ENCODE data around the gene ICE1.
"Not testable (repeated sequence)": the region's sequence is repeated elsewhere in the genome, so short reads cannot be mapped to it uniquely, and the experiment has no call there.

Gene ICE1

GRCh38 chr5:5384660-5385330 lies 37.7 kb upstream of the ICE1 start:
- H3K36me3 ChIP-seq (ENCODE audit: control insufficient read depth, insufficient read depth, low read length), result no peaks in the 10 kb centered on the region
- H3K4me3 ChIP-seq (ENCODE audit: insufficient read depth, low read depth, low read length, poor library complexity, severe bottlenecking), result no peak overlapping the region
- no peaks in the 10 kb centered on the region for H3K9me3 ChIP-seq (ENCODE audit: control insufficient read depth, low read length)
- DNase-seq, result no peak
- H3K27ac ChIP-seq (ENCODE audit: insufficient read depth, low read length, poor library complexity, severe bottlenecking), result no peak overlapping the region
- H3K27me3 ChIP-seq (replicated peaks; ENCODE audit: control insufficient read depth, insufficient read depth, low read length, poor library complexity, severe bottlenecking), result no peaks in the 10 kb centered on the region
- no peaks in the 10 kb centered on the region for H3K4me1 ChIP-seq (ENCODE audit: control insufficient read depth, insufficient read depth, low read length, poor library complexity, severe bottlenecking)

GRCh38 chr5:5385331-5385662 lies 37.2 kb upstream of the ICE1 start:
- H3K27ac ChIP-seq (ENCODE audit: insufficient read depth, low read length, poor library complexity, severe bottlenecking), result no peak overlapping the region
- no peaks in the 10 kb centered on the region for H3K9me3 ChIP-seq (ENCODE audit: control insufficient read depth, low read length)
- H3K27me3 ChIP-seq (replicated peaks; ENCODE audit: control insufficient read depth, insufficient read depth, low read length, poor library complexity, severe bottlenecking), result no peaks in the 10 kb centered on the region
- no peak overlapping the region for H3K4me3 ChIP-seq (ENCODE audit: insufficient read depth, low read depth, low read length, poor library complexity, severe bottlenecking)
- H3K36me3 ChIP-seq (ENCODE audit: control insufficient read depth, insufficient read depth, low read length), result no peaks in the 10 kb centered on the region
- no peak for DNase-seq
- H3K4me1 ChIP-seq (ENCODE audit: control insufficient read depth, insufficient read depth, low read length, poor library complexity, severe bottlenecking), result no peaks in the 10 kb centered on the region

- H3K36me3 ChIP-seq (ENCODE audit: control insufficient read depth, insufficient read depth, low read length), result no peaks in the 10 kb centered on the region
- no peaks in the 10 kb centered on the region for H3K9me3 ChIP-seq (ENCODE audit: control insufficient read depth, low read length)
- no peak overlapping the region for H3K27ac ChIP-seq (ENCODE audit: insufficient read depth, low read length, poor library complexity, severe bottlenecking)
- H3K4me3 ChIP-seq (ENCODE audit: insufficient read depth, low read depth, low read length, poor library complexity, severe bottlenecking), result no peak overlapping the region
- no peaks in the 10 kb centered on the region for H3K27me3 ChIP-seq (replicated peaks; ENCODE audit: control insufficient read depth, insufficient read depth, low read length, poor library complexity, severe bottlenecking)
- no peaks in the 10 kb centered on the region for H3K4me1 ChIP-seq (ENCODE audit: control insufficient read depth, insufficient read depth, low read length, poor library complexity, severe bottlenecking)
- no peak for DNase-seq
These were observed 36.1 kb upstream of the ICE1 start for GRCh38 chr5:5386329-5386728.

- H3K4me3 ChIP-seq (ENCODE audit: insufficient read depth, low read depth, low read length, poor library complexity, severe bottlenecking), result no peak overlapping the region
- no peaks in the 10 kb centered on the region for H3K27me3 ChIP-seq (replicated peaks; ENCODE audit: control insufficient read depth, insufficient read depth, low read length, poor library complexity, severe bottlenecking)
- no peak for DNase-seq
- no peak overlapping the region for H3K27ac ChIP-seq (ENCODE audit: insufficient read depth, low read length, poor library complexity, severe bottlenecking)
- H3K9me3 ChIP-seq (ENCODE audit: control insufficient read depth, low read length), result no peaks in the 10 kb centered on the region
- no peaks in the 10 kb centered on the region for H3K36me3 ChIP-seq (ENCODE audit: control insufficient read depth, insufficient read depth, low read length)
- no peaks in the 10 kb centered on the region for H3K4me1 ChIP-seq (ENCODE audit: control insufficient read depth, insufficient read depth, low read length, poor library complexity, severe bottlenecking)
These were observed 35.3 kb upstream of the ICE1 start for GRCh38 chr5:5387192-5387591.

DNA sequence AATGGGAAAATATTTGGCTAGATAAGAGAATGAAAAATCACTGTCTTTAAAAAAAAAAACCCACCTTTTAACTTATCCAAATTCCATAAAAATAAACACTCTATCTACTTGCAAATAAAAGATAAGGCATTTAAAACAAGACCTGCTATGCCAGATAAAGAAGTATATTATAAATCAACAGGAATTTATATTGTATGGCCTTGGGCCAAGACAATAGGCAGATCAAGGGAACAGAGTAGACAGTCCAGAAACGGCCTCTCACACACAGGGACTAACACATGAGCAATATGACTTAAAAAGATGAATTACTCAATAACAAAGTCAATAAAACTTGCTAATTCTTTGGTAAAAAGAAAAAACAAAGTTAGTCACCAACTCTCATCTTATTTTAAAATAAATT lies 34.7 kb upstream of the ICE1 start:
- no peaks in the 10 kb centered on the region for H3K4me1 ChIP-seq (ENCODE audit: control insufficient read depth, insufficient read depth, low read length, poor library complexity, severe bottlenecking)
- H3K27ac ChIP-seq (ENCODE audit: insufficient read depth, low read length, poor library complexity, severe bottlenecking), result no peak overlapping the region
- H3K36me3 ChIP-seq (ENCODE audit: control insufficient read depth, insufficient read depth, low read length), result no peaks in the 10 kb centered on the region
- H3K9me3 ChIP-seq (ENCODE audit: control insufficient read depth, low read length), result no peaks in the 10 kb centered on the region
- no peak overlapping the region for H3K4me3 ChIP-seq (ENCODE audit: insufficient read depth, low read depth, low read length, poor library complexity, severe bottlenecking)
- H3K27me3 ChIP-seq (replicated peaks; ENCODE audit: control insufficient read depth, insufficient read depth, low read length, poor library complexity, severe bottlenecking), result no peaks in the 10 kb centered on the region
- DNase-seq, result no peak

GRCh38 chr5:5390121-5390869 lies 32.2 kb upstream of the ICE1 start:
- H3K27me3 ChIP-seq (replicated peaks; ENCODE audit: control insufficient read depth, insufficient read depth, low read length, poor library complexity, severe bottlenecking); H3K4me3 ChIP-seq (ENCODE audit: insufficient read depth, low read depth, low read length, poor library complexity, severe bottlenecking); DNase-seq; H3K36me3 ChIP-seq (ENCODE audit: control insufficient read depth, insufficient read depth, low read length); H3K9me3 ChIP-seq (ENCODE audit: control insufficient read depth, low read length); H3K27ac ChIP-seq (ENCODE audit: insufficient read depth, low read length, poor library complexity, severe bottlenecking); H3K4me1 ChIP-seq (ENCODE audit: control insufficient read depth, insufficient read depth, low read length, poor library complexity, severe bottlenecking): not testable (repeated sequence)

DNA sequence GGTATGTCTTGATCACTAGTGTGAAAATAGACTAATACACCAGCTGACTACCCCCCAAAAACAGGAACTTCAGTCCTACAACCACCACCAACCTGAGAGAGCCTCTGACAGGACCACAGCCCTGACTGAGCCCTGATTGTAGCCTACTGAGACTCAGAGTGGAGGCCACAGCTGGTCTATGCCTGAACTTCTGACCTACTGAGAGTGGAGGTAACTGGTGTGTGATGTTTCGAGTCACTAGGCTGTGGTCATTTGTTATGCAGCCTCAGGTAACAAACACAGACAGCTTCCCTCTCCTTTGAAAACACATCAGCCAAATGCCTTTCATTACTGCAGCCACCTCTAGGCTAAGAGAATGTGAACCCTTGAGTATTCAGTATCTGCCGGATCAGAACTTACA lies 30.0 kb upstream of the ICE1 start:
- not testable (repeated sequence) for H3K4me3 ChIP-seq (ENCODE audit: insufficient read depth, low read depth, low read length, poor library complexity, severe bottlenecking); H3K36me3 ChIP-seq (ENCODE audit: control insufficient read depth, insufficient read depth, low read length); H3K4me1 ChIP-seq (ENCODE audit: control insufficient read depth, insufficient read depth, low read length, poor library complexity, severe bottlenecking); H3K9me3 ChIP-seq (ENCODE audit: control insufficient read depth, low read length); DNase-seq; H3K27me3 ChIP-seq (replicated peaks; ENCODE audit: control insufficient read depth, insufficient read depth, low read length, poor library complexity, severe bottlenecking); H3K27ac ChIP-seq (ENCODE audit: insufficient read depth, low read length, poor library complexity, severe bottlenecking)

- not testable (repeated sequence) for H3K27me3 ChIP-seq (replicated peaks; ENCODE audit: control insufficient read depth, insufficient read depth, low read length, poor library complexity, severe bottlenecking); H3K4me1 ChIP-seq (ENCODE audit: control insufficient read depth, insufficient read depth, low read length, poor library complexity, severe bottlenecking); H3K27ac ChIP-seq (ENCODE audit: insufficient read depth, low read length, poor library complexity, severe bottlenecking); DNase-seq; H3K9me3 ChIP-seq (ENCODE audit: control insufficient read depth, low read length); H3K36me3 ChIP-seq (ENCODE audit: control insufficient read depth, insufficient read depth, low read length); H3K4me3 ChIP-seq (ENCODE audit: insufficient read depth, low read depth, low read length, poor library complexity, severe bottlenecking)
These were observed 28.0 kb upstream of the ICE1 start for GRCh38 chr5:5394384-5394986.

GRCh38 chr5:5395093-5395492 lies 27.4 kb upstream of the ICE1 start:
- DNase-seq; H3K9me3 ChIP-seq (ENCODE audit: control insufficient read depth, low read length); H3K4me3 ChIP-seq (ENCODE audit: insufficient read depth, low read depth, low read length, poor library complexity, severe bottlenecking); H3K27ac ChIP-seq (ENCODE audit: insufficient read depth, low read length, poor library complexity, severe bottlenecking); H3K4me1 ChIP-seq (ENCODE audit: control insufficient read depth, insufficient read depth, low read length, poor library complexity, severe bottlenecking); H3K27me3 ChIP-seq (replicated peaks; ENCODE audit: control insufficient read depth, insufficient read depth, low read length, poor library complexity, severe bottlenecking); H3K36me3 ChIP-seq (ENCODE audit: control insufficient read depth, insufficient read depth, low read length): not testable (repeated sequence)

- no peaks in the 10 kb centered on the region for H3K4me1 ChIP-seq (ENCODE audit: control insufficient read depth, insufficient read depth, low read length, poor library complexity, severe bottlenecking)
- DNase-seq, result no peak
- no peaks in the 10 kb centered on the region for H3K9me3 ChIP-seq (ENCODE audit: control insufficient read depth, low read length)
- no peaks in the 10 kb centered on the region for H3K36me3 ChIP-seq (ENCODE audit: control insufficient read depth, insufficient read depth, low read length)
- H3K27ac ChIP-seq (ENCODE audit: insufficient read depth, low read length, poor library complexity, severe bottlenecking), result no peak overlapping the region
- no peak overlapping the region for H3K4me3 ChIP-seq (ENCODE audit: insufficient read depth, low read depth, low read length, poor library complexity, severe bottlenecking)
- no peaks in the 10 kb centered on the region for H3K27me3 ChIP-seq (replicated peaks; ENCODE audit: control insufficient read depth, insufficient read depth, low read length, poor library complexity, severe bottlenecking)
These were observed 24.4 kb upstream of the ICE1 start for GRCh38 chr5:5398071-5398470.
